Astrocyte of the spinal cord (primary cell): ENCODE results near the gene FHIT.
"Not testable (repeated sequence)": the region's sequence is repeated elsewhere in the genome, so short reads cannot be mapped to it uniquely, and the experiment has no call there.

Experiments used
- DNase-seq: peaks from one replicate; pipeline ENCODE4 v3.0.0; 2011; ENCODE audit warnings: low read depth, low spot score
- H3K4me3 ChIP-seq: 2 replicates; pipeline ENCODE4 v1.5.1; 2011; ENCODE audit warnings: low read depth, mild to moderate bottlenecking, low read length, moderate library complexity
- CTCF ChIP-seq: IDR thresholded peaks from 2 replicates; pipeline ENCODE4 v1.5.1; 2012; ENCODE audit warnings: low read depth, mild to moderate bottlenecking, low read length, inconsistent platforms
- in situ Hi-C: cut with HindIII; loops from 2 replicates; pipeline ENCODE4 v1.10.0; 2017; ENCODE audit warnings: low sequenced_read_pairs

Gene FHIT

GRCh38 chr3:59936472-59936871, 1314.8 kb downstream of the FHIT start:
- no peak for TF ChIP-seq CTCF
- no peak for DNase-seq
- no peak overlapping the region for H3K4me3 ChIP-seq
- in situ Hi-C loops = no loop called here

- in situ Hi-C loops = no loop called here
- H3K4me3 ChIP-seq = no peak overlapping the region
- no peak for TF ChIP-seq CTCF
- DNase-seq = no peak
These were observed 1316.2 kb downstream of the FHIT start for GRCh38 chr3:59935025-59935424.

- in situ Hi-C loops, H3K4me3 ChIP-seq, DNase-seq: not testable (repeated sequence)
These were observed 1316.7 kb downstream of the FHIT start for GRCh38 chr3:59934560-59934959.

- DNase-seq = no peak
- no peak overlapping the region for H3K4me3 ChIP-seq
- TF ChIP-seq CTCF = no peak
- in situ Hi-C loops = no loop called here
These were observed 1321.1 kb downstream of the FHIT start for GRCh38 chr3:59930170-59930569.

GRCh38 chr3:59927056-59927455, 1324.2 kb downstream of the FHIT start:
- no peak for TF ChIP-seq CTCF

GRCh38 chr3:59925946-59926345, 1325.3 kb downstream of the FHIT start:
- no peak for DNase-seq
- TF ChIP-seq CTCF = no peak
- in situ Hi-C loops = no loop called here
- no peak overlapping the region for H3K4me3 ChIP-seq

More at GRCh38 chr3:59927056-59927455, 1324.2 kb downstream of the FHIT start:
- no peak for DNase-seq
- in situ Hi-C loops = no loop called here
- H3K4me3 ChIP-seq = no peak overlapping the region

GRCh38 chr3:59922192-59922591, 1329.1 kb downstream of the FHIT start:
- in situ Hi-C loops = no loop called here
- no peak overlapping the region for H3K4me3 ChIP-seq
- TF ChIP-seq CTCF = no peak
- DNase-seq = no peak
